RWPE2 (cell line): ENCODE results near the gene COX6A2.
"Not testable (repeated sequence)": the region's sequence is repeated elsewhere in the genome, so short reads cannot be mapped to it uniquely, and the experiment has no call there.

Source experiments
- ATAC-seq: fragments of 200-7000 bp; cut with Tn5 transposase; 3 replicates; pipeline ENCODE4 v1.9.1; 2021; ENCODE audit warnings: low read depth
- DNase-seq: peaks from one replicate; pipeline ENCODE4 v3.0.0-alpha.2; 2020; ENCODE audit warnings: low spot score
- H3K27ac ChIP-seq: fragments of 450-650 bp; 2 replicates; pipeline ENCODE4 v1.5.1; 2017; ENCODE audit warnings: mild to moderate bottlenecking; ENCODE audit not compliant: poor library complexity, severe bottlenecking
- H3K27me3 ChIP-seq: fragments of 250-450 bp; sonication (Bioruptor Pico); 2 replicates; pipeline ENCODE4 v1.5.1; 2021; ENCODE audit warnings: mild to moderate bottlenecking, moderate library complexity; ENCODE audit not compliant: insufficient read depth, poor library complexity, severe bottlenecking
- H3K36me3 ChIP-seq: fragments of 250-450 bp; sonication (Bioruptor Pico); 2 replicates; pipeline ENCODE4 v1.5.1; 2020; ENCODE audit warnings: low read depth, mild to moderate bottlenecking, moderate library complexity
- H3K4me1 ChIP-seq: fragments of 250-450 bp; sonication (Bioruptor Pico); 2 replicates; pipeline ENCODE4 v1.5.1; 2021; ENCODE audit warnings: mild to moderate bottlenecking, moderate library complexity; ENCODE audit not compliant: insufficient read depth, poor library complexity, severe bottlenecking
- H3K4me3 ChIP-seq: fragments of 250-450 bp; sonication (Bioruptor Pico); 2 replicates; pipeline ENCODE4 v1.5.1; 2021; ENCODE audit warnings: mild to moderate bottlenecking, moderate library complexity; ENCODE audit not compliant: severe bottlenecking
- H3K9me3 ChIP-seq: fragments of 250-450 bp; sonication (Bioruptor Pico); 2 replicates; pipeline ENCODE4 v1.5.1; 2021; ENCODE audit warnings: mild to moderate bottlenecking, moderate library complexity; ENCODE audit not compliant: severe bottlenecking
- CTCF ChIP-seq: fragments of 450-650 bp; IDR thresholded peaks from one replicate; pipeline ENCODE4 v1.5.1; 2017; ENCODE audit warnings: mild to moderate bottlenecking, moderate library complexity; ENCODE audit not compliant: poor library complexity, severe bottlenecking

The COX6A2 gene

GRCh38 chr16:31451201-31451600, 23.0 kb upstream of the COX6A2 start:
- no peaks in the 10 kb centered on the region for H3K9me3 ChIP-seq
- ATAC-seq (no peak), DNase-seq (no peak)
- no peaks in the 10 kb centered on the region for H3K36me3 ChIP-seq
- H3K4me1 ChIP-seq, result peaks cover 34% of the 10 kb centered on the region
- no peak for TF ChIP-seq CTCF
- H3K27ac ChIP-seq, result peak overlapping the region; percentile 86
- no peaks in the 10 kb centered on the region for H3K27me3 ChIP-seq
- H3K4me3 ChIP-seq, result no peak overlapping the region

- H3K9me3 ChIP-seq, H3K36me3 ChIP-seq, H3K4me3 ChIP-seq, H3K27me3 ChIP-seq, ATAC-seq, H3K4me1 ChIP-seq, H3K27ac ChIP-seq: not testable (repeated sequence)
- peak; percentile 5 for DNase-seq
Measured at GRCh38 chr16:31445931-31446330, 17.8 kb upstream of the COX6A2 start.

- H3K27ac ChIP-seq, result no peak overlapping the region
- H3K36me3 ChIP-seq, result no peaks in the 10 kb centered on the region
- no peak for TF ChIP-seq CTCF
- peak overlapping the region; percentile 43 for H3K4me3 ChIP-seq
- no peaks in the 10 kb centered on the region for H3K9me3 ChIP-seq
- H3K4me1 ChIP-seq, result no peaks in the 10 kb centered on the region
- DNase-seq (no peak), ATAC-seq (no peak)
- H3K27me3 ChIP-seq, result no peaks in the 10 kb centered on the region
Measured at GRCh38 chr16:31441956-31442355, 13.8 kb upstream of the COX6A2 start.

GRCh38 chr16:31440516-31441184, 12.5 kb upstream of the COX6A2 start:
- no peak for ATAC-seq

GRCh38 chr16:31439519-31439918, 11.4 kb upstream of the COX6A2 start:
- H3K9me3 ChIP-seq, result no peaks in the 10 kb centered on the region
- ATAC-seq, result no peak
- DNase-seq, result no peak
- TF ChIP-seq CTCF, result no peak
- no peaks in the 10 kb centered on the region for H3K27me3 ChIP-seq
- no peaks in the 10 kb centered on the region for H3K36me3 ChIP-seq
- no peak overlapping the region for H3K4me3 ChIP-seq
- no peak overlapping the region for H3K27ac ChIP-seq
- no peaks in the 10 kb centered on the region for H3K4me1 ChIP-seq

More at GRCh38 chr16:31440516-31441184, 12.5 kb upstream of the COX6A2 start:
- Histone ChIP-seq H3K27me3 (no peaks in the 10 kb centered on the region), H3K4me3 (no peak overlapping the region), H3K27ac (no peak overlapping the region), H3K36me3 (no peaks in the 10 kb centered on the region), H3K9me3 (no peaks in the 10 kb centered on the region), H3K4me1 (no peaks in the 10 kb centered on the region)
- peak; percentile 5 for DNase-seq
- TF ChIP-seq CTCF, result no peak

GRCh38 chr16:31439023-31439422, 10.9 kb upstream of the COX6A2 start:
- H3K36me3 ChIP-seq, DNase-seq, H3K27ac ChIP-seq, H3K9me3 ChIP-seq, H3K4me3 ChIP-seq, H3K27me3 ChIP-seq, ATAC-seq, H3K4me1 ChIP-seq: not testable (repeated sequence)
